GM12878 (cell line): ENCODE results near the gene KIF18A.

Source experiments
- ATF7 ChIP-seq: fragments of 450-650 bp; IDR thresholded peaks from 2 replicates; pipeline ENCODE4 v1.6.1; 2016; ENCODE audit warnings: low read depth, mild to moderate bottlenecking
- CTCF ChIP-seq, 3 experiments: IDR thresholded peaks in 2 of 3; conservative IDR thresholded peaks in 1 of 3; 2 replicates each; pipeline ENCODE4 v1.5.1; 2011; ENCODE audit warnings: low read depth in 3 of 3, low read length in 3 of 3, mild to moderate bottlenecking in 3 of 3, control low read depth in 2 of 3, moderate library complexity in 2 of 3, inconsistent platforms in 1 of 3, mixed read lengths in 1 of 3; ENCODE audit not compliant: control insufficient read depth in 2 of 3, insufficient read depth in 1 of 3; ENCODE audit errors: extremely low read depth in 1 of 3
- EP300 ChIP-seq, 2 experiments: fragments of 150-350 bp in 1 of 2; IDR thresholded peaks; 2 replicates each; pipeline ENCODE4 v1.6.1; 2011 to 2012; ENCODE audit warnings: low read depth in 2 of 2, low read length in 2 of 2, borderline replicate concordance in 1 of 2, improper control_type of control experiment in 1 of 2, inconsistent platforms in 1 of 2; ENCODE audit not compliant: control insufficient read depth in 1 of 2
- HCFC1 ChIP-seq: fragments of 150-350 bp; IDR thresholded peaks from 2 replicates; pipeline ENCODE4 v1.6.1; 2014; ENCODE audit warnings: low read length
- MEF2A ChIP-seq: IDR thresholded peaks from 2 replicates; pipeline ENCODE4 v1.6.1; 2011; ENCODE audit warnings: low read depth, mild to moderate bottlenecking, low read length, moderate library complexity; ENCODE audit not compliant: insufficient read depth
- NRF1 ChIP-seq: conservative IDR thresholded peaks from 2 replicates; pipeline ENCODE4 v1.6.1; 2011; ENCODE audit warnings: mild to moderate bottlenecking, low read depth, low read length, improper control_type of control experiment
- POLR2A ChIP-seq: IDR thresholded peaks from 2 replicates; pipeline ENCODE4 v1.6.1; 2011; ENCODE audit warnings: low read depth, mild to moderate bottlenecking, low read length
- POLR2AphosphoS5 ChIP-seq: IDR thresholded peaks from 2 replicates; pipeline ENCODE4 v1.6.1; 2011; ENCODE audit warnings: mild to moderate bottlenecking, low read length, inconsistent platforms
- POU2F2 ChIP-seq: IDR thresholded peaks from 3 replicates; pipeline ENCODE4 v1.6.1; 2011; ENCODE audit warnings: low read depth, mild to moderate bottlenecking, low read length, borderline replicate concordance

- no peak for TF ChIP-seq POLR2AphosphoS5
- TF ChIP-seq POLR2A: no peak
- no peak for TF ChIP-seq HCFC1
- TF ChIP-seq ATF7: no peak
- no peak for TF ChIP-seq CTCF (IDR thresholded peaks at IDR 0.05 in 2 of 3, conservative IDR thresholded peaks at IDR 0.05 in 1 of 3; ENCODE audit: control insufficient read depth in 2 of 3, extremely low read depth in 1 of 3, insufficient read depth in 1 of 3, low read depth in 3 of 3, low read length in 3 of 3)
- no peak for TF ChIP-seq NRF1
- no peak for TF ChIP-seq POU2F2
- TF ChIP-seq MEF2A: no peak
- TF ChIP-seq EP300 (IDR thresholded peaks at IDR 0.05; ENCODE audit: borderline replicate concordance in 1 of 2, control insufficient read depth in 1 of 2, low read depth in 2 of 2, low read length in 2 of 2): no peak
Measured at GRCh38 chr11:28106353-28107043, 1.5 kb downstream of the KIF18A start.
